Mesenchymal stem cell (in vitro differentiated cells and primary cell): ENCODE data around the gene PRKG1.

ENCODE experiments used
- DNase-seq: peaks from one replicate; pipeline ENCODE4 v3.0.0-alpha.2; 2013
- H2AFZ ChIP-seq: one replicate; pipeline ENCODE4 v1.6.1; 2013; ENCODE audit warnings: low read depth, mild to moderate bottlenecking, control low read depth, inconsistent platforms, low read length, moderate library complexity
- H2AK5ac ChIP-seq: 2 replicates; pipeline ENCODE4 v1.6.1; 2013; ENCODE audit warnings: low read length, moderate library complexity, mild to moderate bottlenecking, inconsistent platforms; ENCODE audit not compliant: severe bottlenecking
- H2BK120ac ChIP-seq: one replicate; pipeline ENCODE4 v1.6.1; 2013; ENCODE audit warnings: low read depth, mild to moderate bottlenecking, inconsistent platforms, low read length, moderate library complexity
- H2BK12ac ChIP-seq, 2 experiments: one replicate each; pipeline ENCODE4 v1.6.1; 2013; ENCODE audit warnings: inconsistent platforms in 2 of 2, low read length in 2 of 2, mild to moderate bottlenecking in 2 of 2, moderate library complexity in 2 of 2, control low read depth in 1 of 2
- H2BK15ac ChIP-seq: one replicate; pipeline ENCODE4 v1.6.1; 2013; ENCODE audit warnings: mild to moderate bottlenecking, low read depth, inconsistent platforms; ENCODE audit not compliant: poor library complexity, severe bottlenecking
- H2BK5ac ChIP-seq: 2 replicates; pipeline ENCODE4 v1.6.1; 2013; ENCODE audit warnings: low read depth, mild to moderate bottlenecking, low read length, control low read depth, inconsistent platforms; ENCODE audit not compliant: poor library complexity, severe bottlenecking
- H3K14ac ChIP-seq, 2 experiments: one replicate each; pipeline ENCODE4 v1.6.1; 2013; ENCODE audit warnings: inconsistent platforms in 2 of 2, low read length in 2 of 2, control low read depth in 1 of 2, mild to moderate bottlenecking in 1 of 2, moderate library complexity in 1 of 2
- H3K18ac ChIP-seq, 2 experiments: one replicate each; pipeline ENCODE4 v1.6.1; 2013; ENCODE audit warnings: inconsistent platforms in 2 of 2, low read length in 2 of 2, control low read depth in 1 of 2, low read depth in 1 of 2, mild to moderate bottlenecking in 1 of 2
- H3K23ac ChIP-seq, 2 experiments: one replicate each; pipeline ENCODE4 v1.6.1; 2013; ENCODE audit warnings: inconsistent platforms in 2 of 2, low read length in 2 of 2, mild to moderate bottlenecking in 2 of 2, moderate library complexity in 2 of 2, control low read depth in 1 of 2
- H3K27ac ChIP-seq: 2 replicates; pipeline ENCODE4 v1.5.1; 2013; ENCODE audit warnings: mild to moderate bottlenecking, moderate library complexity, low read length, control low read depth, inconsistent platforms; ENCODE audit not compliant: poor library complexity, severe bottlenecking
- H3K27me3 ChIP-seq, 2 experiments: 2 replicates each; pipeline versions ENCODE4 v1.6.1 to v1.7.0; 2013; ENCODE audit warnings: low read length in 2 of 2, mild to moderate bottlenecking in 2 of 2, moderate library complexity in 2 of 2, control low read depth in 1 of 2, inconsistent platforms in 1 of 2; ENCODE audit not compliant: control insufficient read depth in 1 of 2, insufficient read depth in 1 of 2
- H3K36me3 ChIP-seq, 2 experiments: 2 replicates each; pipeline versions ENCODE4 v1.6.1 to v1.7.0; 2013; ENCODE audit warnings: low read length in 2 of 2, control low read depth in 1 of 2, inconsistent platforms in 1 of 2, low read depth in 1 of 2, mild to moderate bottlenecking in 1 of 2; ENCODE audit not compliant: insufficient read depth in 2 of 2, control insufficient read depth in 1 of 2
- H3K4ac ChIP-seq, 2 experiments: one replicate each; pipeline ENCODE4 v1.6.1; 2013; ENCODE audit warnings: inconsistent platforms in 2 of 2, low read length in 2 of 2, mild to moderate bottlenecking in 2 of 2, moderate library complexity in 2 of 2, control low read depth in 1 of 2, low read depth in 1 of 2
- H3K4me1 ChIP-seq: 2 replicates; pipeline ENCODE4 v1.6.1; 2013; ENCODE audit warnings: low read depth, low read length, control low read depth; ENCODE audit not compliant: control insufficient read depth, insufficient read depth
- H3K4me2 ChIP-seq: 2 replicates; pipeline ENCODE4 v1.6.1; 2013; ENCODE audit warnings: low read length, mild to moderate bottlenecking, inconsistent platforms; ENCODE audit not compliant: poor library complexity, severe bottlenecking
- H3K4me3 ChIP-seq, 2 experiments: 2 replicates each; pipeline versions ENCODE4 v1.5.1 to v1.7.0; 2013; ENCODE audit warnings: low read length in 2 of 2, mild to moderate bottlenecking in 2 of 2, control low read depth in 1 of 2, low read depth in 1 of 2; ENCODE audit not compliant: insufficient read depth in 1 of 2
- H3K79me1 ChIP-seq: replicated peaks from 2 replicates; pipeline ENCODE4 v1.6.1; 2013; ENCODE audit warnings: mild to moderate bottlenecking, control low read depth, low read length, inconsistent platforms; ENCODE audit not compliant: poor library complexity, severe bottlenecking
- H3K9ac ChIP-seq: 2 replicates; pipeline ENCODE4 v1.7.0; 2013; ENCODE audit warnings: mild to moderate bottlenecking, low read length, moderate library complexity
- H3K9me3 ChIP-seq: 2 replicates; pipeline ENCODE4 v1.7.0; 2013; ENCODE audit warnings: mild to moderate bottlenecking, low read length; ENCODE audit not compliant: control insufficient read depth
- H4K8ac ChIP-seq: one replicate; pipeline ENCODE4 v1.6.1; 2013; ENCODE audit warnings: inconsistent platforms, mild to moderate bottlenecking, low read length, moderate library complexity
- H4K91ac ChIP-seq: one replicate; pipeline ENCODE4 v1.6.1; 2013; ENCODE audit warnings: mild to moderate bottlenecking, low read length, inconsistent platforms
- WGBS: methylation state at CpG from one replicate; pipeline ENCODE4 v1.1.7; 2013; ENCODE audit warnings: mixed read lengths; 5-methylcytosine and 5-hydroxymethylcytosine counted together

The PRKG1 gene

DNA sequence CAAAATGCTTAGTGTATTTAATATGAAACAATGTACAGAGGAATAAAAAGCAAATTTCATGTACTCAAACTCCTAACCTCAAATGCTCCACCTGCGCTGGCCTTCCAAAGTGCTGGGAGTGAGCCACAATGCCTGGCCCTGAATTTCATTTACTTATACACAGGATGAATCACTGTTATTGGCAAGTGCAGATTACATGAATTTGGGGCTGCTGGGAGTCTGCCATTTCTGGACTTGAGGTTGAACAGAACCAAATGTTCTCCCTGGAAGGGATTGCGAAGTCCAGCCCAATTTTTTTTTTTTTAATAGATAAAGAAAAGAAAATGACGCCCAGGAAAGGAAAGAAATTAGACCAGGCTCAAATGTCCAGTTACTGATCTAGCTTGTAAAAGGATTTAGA lies 631.9 kb downstream of the PRKG1 start:
- Histone ChIP-seq H4K91ac (no peak overlapping the region), H3K4me3 (no peak overlapping the region), H3K4me1 (no peaks in the 10 kb centered on the region), H3K27me3 (no peaks in the 10 kb centered on the region), H3K27ac (no peak overlapping the region), H2BK15ac (no peak overlapping the region), H3K9ac (peak overlapping the region; percentile 60), H3K9me3 (no peaks in the 10 kb centered on the region), H2BK120ac (no peak overlapping the region), H3K18ac (no peak overlapping the region), H2BK12ac (no peak overlapping the region), H3K14ac (no peak overlapping the region), H3K23ac (no peak overlapping the region), H2BK5ac (no peak overlapping the region), H2AFZ (no peak overlapping the region), H3K79me1 (no peaks in the 10 kb centered on the region), H4K8ac (no peak overlapping the region), H3K36me3 (no peaks in the 10 kb centered on the region), H2AK5ac (no peak overlapping the region), H3K4ac (no peak overlapping the region), H3K4me2 (no peak overlapping the region)
- 100% methylated on average over 2 of the region's 3 CpGs for WGBS
- DNase-seq: no peak

DNA sequence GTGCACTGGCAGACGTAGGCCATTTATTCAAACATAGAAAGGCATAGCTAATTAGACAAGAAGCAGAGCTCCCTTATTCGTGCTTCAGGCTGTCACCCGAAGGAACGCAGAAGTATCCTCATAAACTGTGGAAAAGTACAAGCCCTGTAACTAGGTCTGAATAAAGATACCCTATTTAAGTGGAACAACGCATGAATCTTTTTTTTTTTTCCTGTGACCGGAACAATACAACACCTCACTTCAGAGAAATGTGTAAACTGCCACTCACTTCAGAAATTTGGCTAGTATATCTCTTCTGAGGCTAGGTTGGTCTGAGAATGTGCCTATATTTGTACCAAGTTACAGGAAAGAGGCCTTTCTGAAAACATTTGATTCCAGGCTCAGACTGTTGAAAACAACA lies 633.1 kb downstream of the PRKG1 start:
- Histone ChIP-seq H4K8ac (no peak overlapping the region), H4K91ac (no peak overlapping the region), H2BK120ac (no peak overlapping the region), H3K9me3 (no peaks in the 10 kb centered on the region), H3K9ac (no peak overlapping the region), H2BK12ac (no peak overlapping the region), H2AK5ac (no peak overlapping the region), H2AFZ (no peak overlapping the region), H3K4me1 (no peaks in the 10 kb centered on the region), H2BK15ac (no peak overlapping the region), H3K4me3 (no peak overlapping the region), H3K27me3 (no peaks in the 10 kb centered on the region), H3K27ac (no peak overlapping the region), H2BK5ac (no peak overlapping the region), H3K4me2 (no peak overlapping the region), H3K79me1 (no peaks in the 10 kb centered on the region), H3K36me3 (no peaks in the 10 kb centered on the region), H3K14ac (no peak overlapping the region), H3K23ac (no peak overlapping the region), H3K4ac (no peak overlapping the region), H3K18ac (no peak overlapping the region)
- 50% methylated on average over 5 of the region's 6 CpGs for WGBS
- no peak for DNase-seq

DNA sequence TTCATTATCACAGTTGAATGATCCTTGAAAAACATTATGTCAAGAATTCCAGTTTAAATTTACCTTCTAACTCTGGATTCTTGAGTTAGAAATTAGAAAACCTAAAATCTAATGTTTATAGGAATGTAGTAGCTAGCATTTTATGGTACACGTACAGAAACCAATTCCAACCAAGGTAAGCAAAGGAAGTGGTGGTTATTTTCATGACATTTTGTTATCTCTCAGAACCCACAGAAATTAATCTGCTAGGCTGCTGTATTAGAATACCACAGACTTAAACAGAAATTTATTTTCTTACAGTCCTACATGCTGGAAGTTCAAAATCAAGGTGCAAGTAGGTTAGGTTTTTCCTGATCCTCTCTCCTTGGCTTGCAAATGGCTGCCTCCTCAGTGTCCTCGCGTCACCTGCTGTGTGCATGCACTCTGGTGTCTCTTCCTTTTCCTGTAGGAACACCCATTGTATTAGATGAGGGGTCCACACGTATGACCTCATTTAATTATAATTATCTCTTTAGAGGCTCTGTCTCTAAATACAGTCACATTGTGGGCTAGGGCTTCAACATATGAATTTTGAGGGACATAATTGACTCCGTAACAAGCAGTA lies 633.6 kb downstream of the PRKG1 start:
- Histone ChIP-seq H3K79me1 (no peaks in the 10 kb centered on the region), H2AFZ (no peak overlapping the region), H3K14ac (no peak overlapping the region)

DNA sequence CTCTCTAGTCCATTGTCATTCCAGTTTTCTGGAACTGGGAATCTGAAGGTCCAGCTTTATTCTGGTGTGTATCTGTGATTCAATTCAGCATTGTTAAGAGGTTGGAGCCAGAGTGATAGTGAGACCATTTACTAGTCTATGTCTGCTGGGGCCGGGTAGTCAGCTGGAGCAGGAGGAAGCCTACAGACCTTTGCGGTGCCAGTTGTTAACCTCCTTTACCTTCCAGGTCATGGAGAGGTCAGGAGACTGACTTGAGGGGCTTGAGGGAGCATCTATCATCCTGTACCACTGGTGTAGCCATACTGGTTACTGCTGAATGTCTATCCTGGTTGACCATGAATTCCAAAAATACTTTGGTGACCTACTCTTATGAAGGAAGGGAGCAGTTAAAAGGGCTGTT lies 634.3 kb downstream of the PRKG1 start:
- no peaks in the 10 kb centered on the region for H3K4me1 ChIP-seq
- no peaks in the 10 kb centered on the region for H3K27me3 ChIP-seq
- no peak overlapping the region for H3K4me2 ChIP-seq
- no peak overlapping the region for H2AK5ac ChIP-seq
- DNase-seq: no peak
- H3K23ac ChIP-seq: peak overlapping the region in 1 of 2 experiments; percentile 73
- no peak overlapping the region for H3K14ac ChIP-seq
- no peak overlapping the region for H3K4ac ChIP-seq
- no peak overlapping the region for H4K8ac ChIP-seq
- no peak overlapping the region for H2BK15ac ChIP-seq
- H3K18ac ChIP-seq: no peak overlapping the region
- no peak overlapping the region for H2AFZ ChIP-seq
- no peaks in the 10 kb centered on the region for H3K79me1 ChIP-seq
- H3K27ac ChIP-seq: no peak overlapping the region
- no peak overlapping the region for H3K4me3 ChIP-seq
- H3K36me3 ChIP-seq: no peaks in the 10 kb centered on the region
- H3K9me3 ChIP-seq: no peaks in the 10 kb centered on the region
- H2BK120ac ChIP-seq: no peak overlapping the region
- 79% methylated on average over 2 of the region's 2 CpGs for WGBS
- no peak overlapping the region for H2BK12ac ChIP-seq
- no peak overlapping the region for H2BK5ac ChIP-seq
- no peak overlapping the region for H4K91ac ChIP-seq
- H3K9ac ChIP-seq: no peak overlapping the region

More for the DNA sequence above, 633.6 kb downstream of the PRKG1 start:
- no peak for DNase-seq
- H3K27me3 ChIP-seq: no peaks in the 10 kb centered on the region
- no peak overlapping the region for H3K9ac ChIP-seq
- H3K18ac ChIP-seq: no peak overlapping the region
- no peak overlapping the region for H4K8ac ChIP-seq
- H3K23ac ChIP-seq: no peak overlapping the region
- H2AK5ac ChIP-seq: no peak overlapping the region
- no peak overlapping the region for H3K27ac ChIP-seq
- H4K91ac ChIP-seq: no peak overlapping the region
- no peak overlapping the region for H3K4me2 ChIP-seq
- no peaks in the 10 kb centered on the region for H3K9me3 ChIP-seq
- H3K4ac ChIP-seq: no peak overlapping the region
- no peak overlapping the region for H2BK12ac ChIP-seq
- no peaks in the 10 kb centered on the region for H3K36me3 ChIP-seq
- H2BK120ac ChIP-seq: no peak overlapping the region
- H2BK15ac ChIP-seq: no peak overlapping the region
- 100% methylated on average over 2 of the region's 5 CpGs for WGBS
- H3K4me3 ChIP-seq: no peak overlapping the region
- no peak overlapping the region for H2BK5ac ChIP-seq
- H3K4me1 ChIP-seq: no peaks in the 10 kb centered on the region
